Measurements from ENCODE around the gene DGCR8. TPM values are rescaled to one million over a fixed set of nuclear protein-coding genes. Genes with fewer than 3 reads are reported as not detected.
"Not testable (repeated sequence)": the region's sequence is repeated elsewhere in the genome, so short reads cannot be mapped to it uniquely, and the experiment has no call there.

Gene DGCR8
- total RNA-seq, 2 experiments from 2014 or later: 17.8 to 18.5 TPM

- DNase-seq (no peak), ATAC-seq (ENCODE audit: poor library complexity) (no peak)
- H3K27ac Mint-ChIP-seq: no peak overlapping the region
- H3K4me3 Mint-ChIP-seq: no peak overlapping the region
- TF ChIP-seq CTCF (IDR thresholded peaks at IDR 0.05): no peak
- Histone ChIP-seq H3K4me3 (ENCODE audit: low read length) (no peak overlapping the region), H3K27ac (ENCODE audit: low read depth in 1 of 2, low read length in 2 of 2) (no peak overlapping the region), H3K27me3 (ENCODE audit: control insufficient read depth in 1 of 2, insufficient read depth in 2 of 2, low read length in 2 of 2) (peaks cover 4 to 6% of the 10 kb centered on the region in 2 experiments), H3K4me1 (ENCODE audit: insufficient read depth, low read length) (peaks cover 21% of the 10 kb centered on the region), H3K9me3 (ENCODE audit: control insufficient read depth in 1 of 2, insufficient read depth in 1 of 2, low read length in 2 of 2) (peaks cover 0 to 14% of the 10 kb centered on the region in 2 experiments), H3K36me3 (ENCODE audit: insufficient read depth, low read length) (no peaks in the 10 kb centered on the region)
- ChIA-PET POLR2A (no interaction called here), CTCF (no interaction called here)
- peaks cover 4% of the 10 kb centered on the region for H3K4me1 Mint-ChIP-seq (ENCODE audit: low read depth)
- H3K36me3 Mint-ChIP-seq (ENCODE audit: low read depth): no peaks in the 10 kb centered on the region
- peaks cover 5% of the 10 kb centered on the region for H3K27me3 Mint-ChIP-seq
- intact Hi-C loops (cut with DNase I, micrococcal nuclease): loop anchor here in 1 of 2 experiments (5.0 kb wide), 1 partner anchor 584 kb away; no protein-coding TSS in a partner anchor
- H3K9me3 Mint-ChIP-seq: no peaks in the 10 kb centered on the region
Measured at GRCh38 chr22:20158391-20159036, 78.5 kb downstream of the DGCR8 start.

DNA sequence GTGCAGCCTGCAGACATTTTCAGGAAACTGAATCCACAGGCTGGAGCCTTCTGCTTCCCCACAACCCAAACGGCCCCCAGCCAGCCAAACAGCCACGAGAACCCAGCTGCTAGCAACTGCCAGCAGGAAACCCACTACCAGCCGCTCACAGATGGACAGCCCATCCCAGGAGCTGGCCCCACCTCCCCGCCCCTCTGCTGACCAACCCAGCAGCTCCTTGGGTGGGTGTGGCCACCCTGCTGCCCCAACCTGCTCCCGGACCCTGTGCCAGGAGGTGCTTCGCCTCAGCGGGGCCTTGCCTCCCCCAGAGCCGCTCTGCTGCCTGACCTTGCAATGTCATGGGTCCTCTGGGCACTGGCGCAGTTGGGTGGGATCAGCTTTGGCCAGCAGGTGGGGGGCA, 79.0 kb downstream of the DGCR8 start:
- Histone ChIP-seq H3K9me3 (ENCODE audit: control insufficient read depth in 1 of 2, insufficient read depth in 1 of 2, low read length in 2 of 2) (peaks cover 0 to 14% of the 10 kb centered on the region in 2 experiments), H3K27me3 (ENCODE audit: control insufficient read depth in 1 of 2, insufficient read depth in 2 of 2, low read length in 2 of 2) (peaks cover 4 to 6% of the 10 kb centered on the region in 2 experiments), H3K4me1 (ENCODE audit: insufficient read depth, low read length) (peaks cover 21% of the 10 kb centered on the region), H3K36me3 (ENCODE audit: insufficient read depth, low read length) (no peaks in the 10 kb centered on the region), H3K27ac (ENCODE audit: low read depth in 1 of 2, low read length in 2 of 2) (no peak overlapping the region), H3K4me3 (ENCODE audit: low read length) (no peak overlapping the region)
- Mint-ChIP-seq H3K27me3 (peaks cover 5% of the 10 kb centered on the region), H3K4me1 (ENCODE audit: low read depth) (peaks cover 4% of the 10 kb centered on the region), H3K4me3 (no peak overlapping the region), H3K9me3 (no peaks in the 10 kb centered on the region), H3K36me3 (ENCODE audit: low read depth) (no peaks in the 10 kb centered on the region), H3K27ac (no peak overlapping the region)
- ChIA-PET CTCF (no interaction called here), POLR2A (no interaction called here)
- no peak for TF ChIP-seq CTCF (IDR thresholded peaks at IDR 0.05)
- ATAC-seq (ENCODE audit: poor library complexity) (no peak), DNase-seq (no peak)
- intact Hi-C loops (cut with DNase I, micrococcal nuclease): loop anchor here in 1 of 2 experiments (5.0 kb wide), 1 partner anchor 583 kb away; no protein-coding TSS in a partner anchor

GRCh38 chr22:20159531-20159930, 79.5 kb downstream of the DGCR8 start:
- DNase-seq; H3K4me3 Mint-ChIP-seq; H3K27me3 Mint-ChIP-seq; H3K9me3 Mint-ChIP-seq; H3K27me3 ChIP-seq (ENCODE audit: control insufficient read depth in 1 of 2, insufficient read depth in 2 of 2, low read length in 2 of 2); CTCF ChIA-PET; H3K36me3 ChIP-seq (ENCODE audit: insufficient read depth, low read length); H3K36me3 Mint-ChIP-seq (ENCODE audit: low read depth); H3K4me1 Mint-ChIP-seq (ENCODE audit: low read depth); H3K4me3 ChIP-seq (ENCODE audit: low read length); H3K27ac Mint-ChIP-seq; ATAC-seq (ENCODE audit: poor library complexity); H3K27ac ChIP-seq (ENCODE audit: low read depth in 1 of 2, low read length in 2 of 2): not testable (repeated sequence)
- POLR2A ChIA-PET: interaction anchor here (0.9 kb wide), 1 partner anchor 43 kb away, joined by 3 read pairs; the partner anchor contains the start of gene TRMT2A
- peaks cover 0 to 14% of the 10 kb centered on the region in 2 experiments for H3K9me3 ChIP-seq (ENCODE audit: control insufficient read depth in 1 of 2, insufficient read depth in 1 of 2, low read length in 2 of 2)
- peaks cover 19% of the 10 kb centered on the region for H3K4me1 ChIP-seq (ENCODE audit: insufficient read depth, low read length)
- intact Hi-C loops (cut with DNase I, micrococcal nuclease): loop anchor here in 1 of 2 experiments (5.0 kb wide), 1 partner anchor 583 kb away; no protein-coding TSS in a partner anchor

All from CD4-positive, alpha-beta T cell (primary cell).